ENCODE data around the gene CBFB.

GRCh38 chr16:67093098-67093726 is 64.3 kb downstream of the CBFB start:
- TF ChIP-seq CTCF (conservative IDR thresholded peaks at IDR 0.05), result no peak
- no peak for TF ChIP-seq ZFX (IDR thresholded peaks at IDR 0.05)

Measured in C4-2B (cell line).